Neural cell (in vitro differentiated cells): Measurements from ENCODE around the gene MAP3K5. TPM values are rescaled to one million over a fixed set of nuclear protein-coding genes. Genes with fewer than 3 reads are reported as not detected.

Source experiments
- H2AFZ ChIP-seq: fragments of 200-600, 300-800 bp; sonication (generic), shearing (Covaris generic); 2 replicates; pipeline ENCODE4 v1.6.0; 2014; ENCODE audit warnings: low read depth, mild to moderate bottlenecking, antibody characterized with exemption, low read length, moderate library complexity
- H3F3A ChIP-seq: fragments of 200-600 bp; shearing (Covaris generic); 2 replicates; pipeline ENCODE4 v1.6.1; 2016; ENCODE audit warnings: mild to moderate bottlenecking, moderate library complexity, mixed read lengths, antibody characterized with exemption, low read length; ENCODE audit not compliant: insufficient read depth, poor library complexity, severe bottlenecking
- H3K27ac ChIP-seq: fragments of 200-600, 300-800 bp; sonication (generic), shearing (Covaris generic); 2 replicates; pipeline ENCODE4 v1.5.1; 2014; ENCODE audit warnings: mild to moderate bottlenecking, low read length, moderate library complexity
- H3K27me3 ChIP-seq: fragments of 300-800, 200-600 bp; sonication (generic), shearing (Covaris generic); 2 replicates; pipeline ENCODE4 v1.6.0; 2014; ENCODE audit warnings: mild to moderate bottlenecking, low read depth, low read length, moderate library complexity; ENCODE audit not compliant: insufficient read depth
- H3K36me3 ChIP-seq: fragments of 300-800, 200-600 bp; sonication (generic), shearing (Covaris generic); 2 replicates; pipeline ENCODE4 v1.5.1; 2014; ENCODE audit warnings: mild to moderate bottlenecking, antibody characterized with exemption, low read length, moderate library complexity; ENCODE audit not compliant: insufficient read depth
- H3K4me2 ChIP-seq: fragments of 300-800, 200-600 bp; sonication (generic), shearing (Covaris generic); 2 replicates; pipeline ENCODE4 v1.6.0; 2014; ENCODE audit warnings: mild to moderate bottlenecking, low read length
- H3K4me3 ChIP-seq: fragments of 300-800, 200-600 bp; sonication (generic), shearing (Covaris generic); 2 replicates; pipeline ENCODE4 v1.5.1; 2014; ENCODE audit warnings: mild to moderate bottlenecking, low read length, moderate library complexity
- H3K79me2 ChIP-seq: fragments of 200-600 bp; shearing (Covaris generic); replicated peaks from 2 replicates; pipeline ENCODE4 v1.6.0; 2014; ENCODE audit warnings: mild to moderate bottlenecking, low read length, moderate library complexity; ENCODE audit not compliant: insufficient read depth
- H3K9ac ChIP-seq: fragments of 300-800, 200-600 bp; sonication (generic), shearing (Covaris generic); 2 replicates; pipeline ENCODE4 v1.6.1; 2016; ENCODE audit warnings: mild to moderate bottlenecking, low read length, mixed read lengths
- H3K9me2 ChIP-seq: fragments of 200-600 bp; shearing (Covaris generic); 2 replicates; pipeline ENCODE4 v1.6.1; 2016; ENCODE audit warnings: mild to moderate bottlenecking, low read length, mixed read lengths; ENCODE audit not compliant: insufficient read depth
- H3K9me3 ChIP-seq: fragments of 200-600, 300-800 bp; sonication (generic), shearing (Covaris generic); 2 replicates; pipeline ENCODE4 v1.6.1; 2016; ENCODE audit warnings: mild to moderate bottlenecking, mixed run types, low read length, moderate library complexity, mixed read lengths
- H4K20me1 ChIP-seq: fragments of 200-600 bp; shearing (Covaris generic); 2 replicates; pipeline ENCODE4 v1.6.1; 2016; ENCODE audit warnings: mild to moderate bottlenecking, mixed run types; ENCODE audit not compliant: insufficient read depth
- EP300 ChIP-seq: fragments of 450-650 bp; conservative IDR thresholded peaks from 2 replicates; pipeline ENCODE4 v1.6.1; 2014; ENCODE audit warnings: antibody characterized with exemption, mild to moderate bottlenecking, moderate library complexity; ENCODE audit not compliant: poor library complexity, severe bottlenecking
- EZH2 ChIP-seq: fragments of 200-600, 300-800 bp; shearing (Covaris generic), sonication (generic); IDR thresholded peaks from 2 replicates; pipeline ENCODE4 v1.6.1; 2014; ENCODE audit warnings: antibody characterized with exemption, low read length, borderline replicate concordance, mild to moderate bottlenecking; ENCODE audit not compliant: insufficient read depth, poor library complexity, severe bottlenecking
- MXI1 ChIP-seq: fragments of 450-650 bp; conservative IDR thresholded peaks from 2 replicates; pipeline ENCODE4 v1.6.1; 2014; ENCODE audit warnings: antibody characterized with exemption, mild to moderate bottlenecking; ENCODE audit not compliant: poor library complexity, severe bottlenecking
- RAD21 ChIP-seq: fragments of 450-650 bp; conservative IDR thresholded peaks from 2 replicates; pipeline ENCODE4 v1.6.1; 2014; ENCODE audit warnings: antibody characterized with exemption, mild to moderate bottlenecking, moderate library complexity
- SMC3 ChIP-seq: fragments of 450-650 bp; conservative IDR thresholded peaks from 2 replicates; pipeline ENCODE4 v1.6.1; 2014; ENCODE audit warnings: antibody characterized with exemption, mild to moderate bottlenecking, moderate library complexity; ENCODE audit not compliant: poor library complexity
- polyA plus RNA-seq: library from polyadenylated mRNA; depleted of rRNA; stranded (reverse); fragments of >200 nt; gene quantifications from 2 replicates; pipeline ENCODE4 v1.2.3, GENCODE V29; 2014
- TF ChIP-seq, protein P1 (sequence below): fragments of 450-650 bp; IDR thresholded peaks from 2 replicates; pipeline ENCODE4 v1.5.1; 2014; ENCODE audit warnings: antibody characterized with exemption, mild to moderate bottlenecking, moderate library complexity; ENCODE audit not compliant: poor library complexity, severe bottlenecking
- TF ChIP-seq, protein P2 (sequence below): IDR thresholded peaks from 2 replicates; pipeline ENCODE4 v1.6.1; 2012; ENCODE audit warnings: borderline replicate concordance

The MAP3K5 gene
- polyA plus RNA-seq, 1 donor from 2014 or later = 2.0 TPM

DNA sequence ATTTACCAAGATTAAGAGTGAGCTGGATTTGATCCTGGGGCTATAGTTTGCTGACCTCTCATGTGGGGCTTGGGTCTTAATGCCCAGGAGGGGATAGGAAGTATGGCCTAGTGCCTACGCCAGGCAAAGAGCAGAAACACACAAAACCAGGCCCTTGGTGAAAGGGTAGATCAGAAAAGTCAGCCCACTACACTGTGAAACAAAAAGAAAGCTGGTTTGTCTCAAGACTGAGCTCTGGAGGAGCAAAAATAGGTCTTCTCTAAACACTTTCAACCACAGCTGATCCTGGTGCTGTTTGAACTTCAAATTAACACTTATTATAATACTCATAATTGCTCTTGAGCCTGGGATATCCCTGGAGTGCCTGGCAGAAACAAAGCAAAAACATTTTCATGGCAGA is 167.0 kb downstream of the MAP3K5 start:
- no peak overlapping the region for H3K9ac ChIP-seq
- H3K36me3 ChIP-seq = no peaks in the 10 kb centered on the region
- H2AFZ ChIP-seq = no peak overlapping the region
- no peaks in the 10 kb centered on the region for H3K27me3 ChIP-seq
- no peaks in the 10 kb centered on the region for H4K20me1 ChIP-seq
- H3K4me2 ChIP-seq = no peak overlapping the region
- no peaks in the 10 kb centered on the region for H3K9me2 ChIP-seq
- no peak for TF ChIP-seq SMC3
- H3K9me3 ChIP-seq = no peaks in the 10 kb centered on the region
- H3K27ac ChIP-seq = no peak overlapping the region
- no peak overlapping the region for H3K4me3 ChIP-seq
- no peaks in the 10 kb centered on the region for H3K79me2 ChIP-seq
- no peaks in the 10 kb centered on the region for H3F3A ChIP-seq

DNA sequence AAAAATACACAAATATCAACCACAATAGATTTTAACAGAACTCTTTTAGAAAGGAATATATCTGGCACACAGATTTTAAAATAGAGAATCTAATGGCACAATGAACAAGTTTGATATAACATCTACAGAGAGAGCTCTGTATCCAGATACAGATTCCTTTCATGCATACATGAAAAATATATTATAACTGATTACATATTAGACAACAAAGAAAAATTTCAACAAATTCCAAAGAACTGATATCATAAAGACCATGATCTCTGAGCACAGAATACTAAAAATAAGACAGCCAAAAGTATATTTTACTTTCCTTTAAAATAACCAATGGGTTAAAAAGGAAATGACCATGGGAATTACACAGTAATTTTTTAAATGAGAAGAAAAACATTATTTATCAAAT is 167.9 kb downstream of the MAP3K5 start:
- Histone ChIP-seq H3K27ac (no peak overlapping the region), H3K4me2 (no peak overlapping the region), H3K9me2 (no peaks in the 10 kb centered on the region), H3K79me2 (no peaks in the 10 kb centered on the region), H3K4me3 (no peak overlapping the region), H3K9me3 (no peaks in the 10 kb centered on the region), H3K36me3 (no peaks in the 10 kb centered on the region), H4K20me1 (no peaks in the 10 kb centered on the region), H3K27me3 (no peaks in the 10 kb centered on the region), H3K9ac (no peak overlapping the region), H2AFZ (no peak overlapping the region), H3F3A (no peaks in the 10 kb centered on the region)
- TF ChIP-seq RAD21 (no peak), MXI1 (no peak), EZH2 (no peak)

DNA sequence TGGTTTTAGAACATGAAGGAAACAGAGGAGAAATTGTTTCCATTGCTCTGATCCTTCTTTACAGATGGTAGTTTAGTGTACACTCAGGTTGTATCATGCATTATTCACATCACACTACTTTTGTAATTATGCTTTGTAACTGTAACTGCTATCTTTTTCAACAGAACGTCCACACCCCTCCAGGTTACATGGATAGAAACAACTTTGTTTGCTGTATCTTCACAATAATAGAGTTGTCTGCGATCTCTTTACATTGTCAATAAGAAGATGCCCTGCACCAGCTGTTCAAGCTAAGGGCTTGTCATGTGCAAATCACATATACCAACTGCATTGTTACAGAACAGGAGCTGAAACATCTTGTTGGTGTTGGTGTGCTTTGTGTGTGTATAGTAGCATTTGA is 174.2 kb downstream of the MAP3K5 start:
- H3K79me2 ChIP-seq = no peaks in the 10 kb centered on the region
- H3K9me2 ChIP-seq = no peaks in the 10 kb centered on the region
- no peaks in the 10 kb centered on the region for H3K9me3 ChIP-seq
- TF ChIP-seq, protein P1, sequence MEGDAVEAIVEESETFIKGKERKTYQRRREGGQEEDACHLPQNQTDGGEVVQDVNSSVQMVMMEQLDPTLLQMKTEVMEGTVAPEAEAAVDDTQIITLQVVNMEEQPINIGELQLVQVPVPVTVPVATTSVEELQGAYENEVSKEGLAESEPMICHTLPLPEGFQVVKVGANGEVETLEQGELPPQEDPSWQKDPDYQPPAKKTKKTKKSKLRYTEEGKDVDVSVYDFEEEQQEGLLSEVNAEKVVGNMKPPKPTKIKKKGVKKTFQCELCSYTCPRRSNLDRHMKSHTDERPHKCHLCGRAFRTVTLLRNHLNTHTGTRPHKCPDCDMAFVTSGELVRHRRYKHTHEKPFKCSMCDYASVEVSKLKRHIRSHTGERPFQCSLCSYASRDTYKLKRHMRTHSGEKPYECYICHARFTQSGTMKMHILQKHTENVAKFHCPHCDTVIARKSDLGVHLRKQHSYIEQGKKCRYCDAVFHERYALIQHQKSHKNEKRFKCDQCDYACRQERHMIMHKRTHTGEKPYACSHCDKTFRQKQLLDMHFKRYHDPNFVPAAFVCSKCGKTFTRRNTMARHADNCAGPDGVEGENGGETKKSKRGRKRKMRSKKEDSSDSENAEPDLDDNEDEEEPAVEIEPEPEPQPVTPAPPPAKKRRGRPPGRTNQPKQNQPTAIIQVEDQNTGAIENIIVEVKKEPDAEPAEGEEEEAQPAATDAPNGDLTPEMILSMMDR = no peak
- TF ChIP-seq EP300 = no peak
- no peak for TF ChIP-seq RAD21
- TF ChIP-seq, protein P2, sequence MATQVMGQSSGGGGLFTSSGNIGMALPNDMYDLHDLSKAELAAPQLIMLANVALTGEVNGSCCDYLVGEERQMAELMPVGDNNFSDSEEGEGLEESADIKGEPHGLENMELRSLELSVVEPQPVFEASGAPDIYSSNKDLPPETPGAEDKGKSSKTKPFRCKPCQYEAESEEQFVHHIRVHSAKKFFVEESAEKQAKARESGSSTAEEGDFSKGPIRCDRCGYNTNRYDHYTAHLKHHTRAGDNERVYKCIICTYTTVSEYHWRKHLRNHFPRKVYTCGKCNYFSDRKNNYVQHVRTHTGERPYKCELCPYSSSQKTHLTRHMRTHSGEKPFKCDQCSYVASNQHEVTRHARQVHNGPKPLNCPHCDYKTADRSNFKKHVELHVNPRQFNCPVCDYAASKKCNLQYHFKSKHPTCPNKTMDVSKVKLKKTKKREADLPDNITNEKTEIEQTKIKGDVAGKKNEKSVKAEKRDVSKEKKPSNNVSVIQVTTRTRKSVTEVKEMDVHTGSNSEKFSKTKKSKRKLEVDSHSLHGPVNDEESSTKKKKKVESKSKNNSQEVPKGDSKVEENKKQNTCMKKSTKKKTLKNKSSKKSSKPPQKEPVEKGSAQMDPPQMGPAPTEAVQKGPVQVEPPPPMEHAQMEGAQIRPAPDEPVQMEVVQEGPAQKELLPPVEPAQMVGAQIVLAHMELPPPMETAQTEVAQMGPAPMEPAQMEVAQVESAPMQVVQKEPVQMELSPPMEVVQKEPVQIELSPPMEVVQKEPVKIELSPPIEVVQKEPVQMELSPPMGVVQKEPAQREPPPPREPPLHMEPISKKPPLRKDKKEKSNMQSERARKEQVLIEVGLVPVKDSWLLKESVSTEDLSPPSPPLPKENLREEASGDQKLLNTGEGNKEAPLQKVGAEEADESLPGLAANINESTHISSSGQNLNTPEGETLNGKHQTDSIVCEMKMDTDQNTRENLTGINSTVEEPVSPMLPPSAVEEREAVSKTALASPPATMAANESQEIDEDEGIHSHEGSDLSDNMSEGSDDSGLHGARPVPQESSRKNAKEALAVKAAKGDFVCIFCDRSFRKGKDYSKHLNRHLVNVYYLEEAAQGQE = no peak
- no peak overlapping the region for H3K4me3 ChIP-seq
- H3K4me2 ChIP-seq = no peak overlapping the region
- H3K36me3 ChIP-seq = no peaks in the 10 kb centered on the region
- H3K9ac ChIP-seq = no peak overlapping the region
- H3K27me3 ChIP-seq = no peaks in the 10 kb centered on the region
- H4K20me1 ChIP-seq = no peaks in the 10 kb centered on the region
- no peak overlapping the region for H3K27ac ChIP-seq
- H2AFZ ChIP-seq = no peak overlapping the region
- H3F3A ChIP-seq = no peaks in the 10 kb centered on the region
